ENCODE results near the gene CEBPA.

The CEBPA gene

GRCh38 chr19:33310606-33311325 is 8.4 kb upstream of the CEBPA start:
- Mint-ChIP-seq H3K4me1 (no peaks in the 10 kb centered on the region), H3K4me3 (no peak overlapping the region), H3K27ac (no peak overlapping the region), H3K36me3 (no peaks in the 10 kb centered on the region), H3K9me3 (no peaks in the 10 kb centered on the region)
- DNase-seq (ENCODE audit: low spot score in 2 of 2) (no peak), ATAC-seq (no peak)

- ATAC-seq: no peak
These were observed 7.5 kb upstream of the CEBPA start for GRCh38 chr19:33309826-33310225.

GRCh38 chr19:33306853-33307792 is 4.8 kb upstream of the CEBPA start:
- H3K27ac Mint-ChIP-seq: no peak overlapping the region

More at GRCh38 chr19:33309826-33310225, 7.5 kb upstream of the CEBPA start:
- Mint-ChIP-seq H3K4me3 (no peak overlapping the region), H3K9me3 (no peaks in the 10 kb centered on the region), H3K36me3 (no peaks in the 10 kb centered on the region), H3K4me1 (no peaks in the 10 kb centered on the region), H3K27ac (no peak overlapping the region)
- no peak for DNase-seq (ENCODE audit: low spot score in 2 of 2)

GRCh38 chr19:33306191-33306590 is 3.9 kb upstream of the CEBPA start:
- no peak for ATAC-seq
- no peaks in the 10 kb centered on the region for H3K4me1 Mint-ChIP-seq
- DNase-seq (ENCODE audit: low spot score in 2 of 2): no peak
- H3K36me3 Mint-ChIP-seq: no peaks in the 10 kb centered on the region
- no peaks in the 10 kb centered on the region for H3K9me3 Mint-ChIP-seq
- H3K27ac Mint-ChIP-seq: no peak overlapping the region
- no peak overlapping the region for H3K4me3 Mint-ChIP-seq

More at GRCh38 chr19:33306853-33307792, 4.8 kb upstream of the CEBPA start:
- DNase-seq (ENCODE audit: low spot score in 2 of 2) (no peak), ATAC-seq (no peak)
- Mint-ChIP-seq H3K9me3 (no peaks in the 10 kb centered on the region), H3K36me3 (no peaks in the 10 kb centered on the region), H3K4me3 (no peak overlapping the region), H3K4me1 (no peaks in the 10 kb centered on the region)

GRCh38 chr19:33304760-33305647 is 2.7 kb upstream of the CEBPA start:
- Mint-ChIP-seq H3K4me1 (peaks cover 5% of the 10 kb centered on the region), H3K36me3 (no peaks in the 10 kb centered on the region), H3K4me3 (no peak overlapping the region), H3K27ac (no peak overlapping the region), H3K9me3 (no peaks in the 10 kb centered on the region)
- no peak for DNase-seq (ENCODE audit: low spot score in 2 of 2)
- ATAC-seq: no peak

GRCh38 chr19:33304371-33304759 is 2.0 kb upstream of the CEBPA start:
- no peak for DNase-seq (ENCODE audit: low spot score in 2 of 2)
- ATAC-seq: no peak
- Mint-ChIP-seq H3K9me3 (no peaks in the 10 kb centered on the region), H3K36me3 (no peaks in the 10 kb centered on the region), H3K4me3 (no peak overlapping the region), H3K27ac (no peak overlapping the region), H3K4me1 (peaks cover 5% of the 10 kb centered on the region)

GRCh38 chr19:33303791-33304345 is 1.5 kb upstream of the CEBPA start:
- Mint-ChIP-seq H3K4me3 (peak overlapping the region; percentile 65), H3K36me3 (no peaks in the 10 kb centered on the region), H3K4me1 (peaks cover 5% of the 10 kb centered on the region), H3K27ac (no peak overlapping the region), H3K9me3 (no peaks in the 10 kb centered on the region)
- no peak for ATAC-seq
- DNase-seq (ENCODE audit: low spot score in 2 of 2): no peak

GRCh38 chr19:33302974-33303790 is 848 bp upstream of the CEBPA start:
- H3K4me3 Mint-ChIP-seq: peak overlapping the region; percentile 65
- no peak overlapping the region for H3K27ac Mint-ChIP-seq
- no peaks in the 10 kb centered on the region for H3K36me3 Mint-ChIP-seq
- peaks cover 5% of the 10 kb centered on the region for H3K4me1 Mint-ChIP-seq
- ATAC-seq (peak; percentile 36), DNase-seq (ENCODE audit: low spot score in 2 of 2) (no peak)
- no peaks in the 10 kb centered on the region for H3K9me3 Mint-ChIP-seq

- Mint-ChIP-seq H3K9me3 (no peaks in the 10 kb centered on the region), H3K27ac (no peak overlapping the region), H3K4me1 (peaks cover 5% of the 10 kb centered on the region), H3K4me3 (peak overlapping the region; percentile 65), H3K36me3 (no peaks in the 10 kb centered on the region)
- DNase-seq (ENCODE audit: low spot score in 2 of 2) (no peak), ATAC-seq (no peak)
These were observed 497 bp downstream of the CEBPA start for GRCh38 chr19:33301900-33302174.

- ATAC-seq: no peak
- DNase-seq (ENCODE audit: low spot score in 2 of 2): no peak
- no peak overlapping the region for H3K27ac Mint-ChIP-seq
- peaks cover 5% of the 10 kb centered on the region for H3K4me1 Mint-ChIP-seq
- H3K36me3 Mint-ChIP-seq: no peaks in the 10 kb centered on the region
- no peaks in the 10 kb centered on the region for H3K9me3 Mint-ChIP-seq
- H3K4me3 Mint-ChIP-seq: peak overlapping the region; percentile 62
These were observed 1.0 kb downstream of the CEBPA start for GRCh38 chr19:33301144-33301899.

GRCh38 chr19:33300894-33301143 is 1.5 kb downstream of the CEBPA start:
- H3K27ac Mint-ChIP-seq: no peak overlapping the region
- H3K36me3 Mint-ChIP-seq: no peaks in the 10 kb centered on the region
- H3K9me3 Mint-ChIP-seq: no peaks in the 10 kb centered on the region
- H3K4me1 Mint-ChIP-seq: peaks cover 5% of the 10 kb centered on the region
- H3K4me3 Mint-ChIP-seq: peak overlapping the region; percentile 62
- DNase-seq (ENCODE audit: low spot score in 2 of 2) (no peak), ATAC-seq (no peak)

GRCh38 chr19:33300009-33300893 is 2.1 kb downstream of the CEBPA start:
- ATAC-seq (no peak), DNase-seq (ENCODE audit: low spot score in 2 of 2) (no peak)
- Mint-ChIP-seq H3K27ac (no peak overlapping the region), H3K36me3 (no peaks in the 10 kb centered on the region), H3K4me1 (peaks cover 5% of the 10 kb centered on the region), H3K4me3 (peak overlapping the region; percentile 62), H3K9me3 (no peaks in the 10 kb centered on the region)

GRCh38 chr19:33299051-33299688 is 3.2 kb downstream of the CEBPA start:
- Mint-ChIP-seq H3K9me3 (no peaks in the 10 kb centered on the region), H3K27ac (no peak overlapping the region), H3K4me1 (peaks cover 5% of the 10 kb centered on the region), H3K36me3 (no peaks in the 10 kb centered on the region), H3K4me3 (no peak overlapping the region)
- ATAC-seq: no peak
- no peak for DNase-seq (ENCODE audit: low spot score in 2 of 2)
